T-helper 2 cell (primary cell): ENCODE results near the gene ZSWIM6.

Experiments used
- DNase-seq, 5 experiments: peaks; one replicate each; pipeline versions ENCODE4 v3.0.0 to v3.0.0-alpha.2; 2012 to 2022

Gene ZSWIM6

GRCh38 chr5:61559146-61559545 lies 227.1 kb downstream of the ZSWIM6 start:
- DNase-seq, result no peak

GRCh38 chr5:61559722-61560121 lies 227.7 kb downstream of the ZSWIM6 start:
- DNase-seq, result no peak

GRCh38 chr5:61563401-61563800 lies 231.3 kb downstream of the ZSWIM6 start:
- DNase-seq, result no peak

GRCh38 chr5:61567337-61567736 lies 235.3 kb downstream of the ZSWIM6 start:
- DNase-seq, result no peak

- no peak for DNase-seq
Observed at GRCh38 chr5:61569353-61569752, 237.3 kb downstream of the ZSWIM6 start.

GRCh38 chr5:61570767-61571166 lies 238.7 kb downstream of the ZSWIM6 start:
- no peak for DNase-seq

- DNase-seq, result no peak
Observed at GRCh38 chr5:61572959-61573358, 240.9 kb downstream of the ZSWIM6 start.

GRCh38 chr5:61575103-61575502 lies 243.0 kb downstream of the ZSWIM6 start:
- no peak for DNase-seq

- no peak for DNase-seq
Observed at GRCh38 chr5:61575581-61575980, 243.5 kb downstream of the ZSWIM6 start.

- no peak for DNase-seq
Observed at GRCh38 chr5:61576556-61576955, 244.5 kb downstream of the ZSWIM6 start.

- no peak for DNase-seq
Observed at GRCh38 chr5:61578858-61579503, 246.9 kb downstream of the ZSWIM6 start.

GRCh38 chr5:61582205-61582820 lies 250.3 kb downstream of the ZSWIM6 start:
- DNase-seq, result no peak

- DNase-seq, result no peak
Observed at GRCh38 chr5:61582887-61583286, 250.8 kb downstream of the ZSWIM6 start.

GRCh38 chr5:61586096-61587084 lies 254.3 kb downstream of the ZSWIM6 start:
- DNase-seq, result no peak

- no peak for DNase-seq
Observed at GRCh38 chr5:61587125-61587524, 255.1 kb downstream of the ZSWIM6 start.

- DNase-seq, result no peak
Observed at GRCh38 chr5:61588216-61588615, 256.2 kb downstream of the ZSWIM6 start.

- DNase-seq, result no peak
Observed at GRCh38 chr5:61589946-61590345, 257.9 kb downstream of the ZSWIM6 start.

- no peak for DNase-seq
Observed at GRCh38 chr5:61590473-61590872, 258.4 kb downstream of the ZSWIM6 start.

GRCh38 chr5:61591859-61592258 lies 259.8 kb downstream of the ZSWIM6 start:
- DNase-seq, result no peak

- no peak for DNase-seq
Observed at GRCh38 chr5:61595426-61595825, 263.4 kb downstream of the ZSWIM6 start.
